ENCODE measurements around the gene ADAMTS14.
A peak's percentile ranks its signal among the peaks of the same experiment; 100 is the strongest.

Gene ADAMTS14

GRCh38 chr10:70740406-70741288 lies 68.3 kb downstream of the ADAMTS14 start:
- Mint-ChIP-seq H3K9me3 (no peaks in the 10 kb centered on the region), H3K36me3 (ENCODE audit: low read depth) (no peaks in the 10 kb centered on the region), H3K4me1 (ENCODE audit: low read depth) (peaks cover 9% of the 10 kb centered on the region), H3K27me3 (no peaks in the 10 kb centered on the region), H3K4me3 (no peak overlapping the region), H3K27ac (no peak overlapping the region)

GRCh38 chr10:70742537-70743429 lies 70.5 kb downstream of the ADAMTS14 start:
- Mint-ChIP-seq H3K36me3 (ENCODE audit: low read depth) (no peaks in the 10 kb centered on the region), H3K27me3 (no peaks in the 10 kb centered on the region), H3K27ac (peak overlapping the region; percentile 22), H3K9me3 (no peaks in the 10 kb centered on the region), H3K4me1 (ENCODE audit: low read depth) (peaks cover 9% of the 10 kb centered on the region), H3K4me3 (no peak overlapping the region)

- no peaks in the 10 kb centered on the region for H3K9me3 Mint-ChIP-seq
- H3K4me1 Mint-ChIP-seq (ENCODE audit: low read depth): peaks cover 9% of the 10 kb centered on the region
- H3K27ac Mint-ChIP-seq: no peak overlapping the region
- no peaks in the 10 kb centered on the region for H3K27me3 Mint-ChIP-seq
- H3K4me3 Mint-ChIP-seq: no peak overlapping the region
- H3K36me3 Mint-ChIP-seq (ENCODE audit: low read depth): no peaks in the 10 kb centered on the region
These were observed 71.1 kb downstream of the ADAMTS14 start for GRCh38 chr10:70743430-70743788.

GRCh38 chr10:70743879-70744278 lies 71.6 kb downstream of the ADAMTS14 start:
- Mint-ChIP-seq H3K4me1 (ENCODE audit: low read depth) (peaks cover 9% of the 10 kb centered on the region), H3K36me3 (ENCODE audit: low read depth) (no peaks in the 10 kb centered on the region), H3K27ac (no peak overlapping the region), H3K9me3 (no peaks in the 10 kb centered on the region), H3K4me3 (no peak overlapping the region), H3K27me3 (no peaks in the 10 kb centered on the region)

- Mint-ChIP-seq H3K27ac (no peak overlapping the region), H3K9me3 (no peaks in the 10 kb centered on the region), H3K4me3 (no peak overlapping the region), H3K27me3 (no peaks in the 10 kb centered on the region), H3K4me1 (ENCODE audit: low read depth) (peaks cover 9% of the 10 kb centered on the region), H3K36me3 (ENCODE audit: low read depth) (no peaks in the 10 kb centered on the region)
These were observed 72.4 kb downstream of the ADAMTS14 start for GRCh38 chr10:70744617-70745143.

- Mint-ChIP-seq H3K9me3 (no peaks in the 10 kb centered on the region), H3K4me1 (ENCODE audit: low read depth) (peaks cover 9% of the 10 kb centered on the region), H3K27ac (no peak overlapping the region), H3K4me3 (no peak overlapping the region), H3K36me3 (ENCODE audit: low read depth) (no peaks in the 10 kb centered on the region), H3K27me3 (no peaks in the 10 kb centered on the region)
These were observed 73.2 kb downstream of the ADAMTS14 start for GRCh38 chr10:70745555-70745954.

- Mint-ChIP-seq H3K27ac (no peak overlapping the region), H3K4me1 (ENCODE audit: low read depth) (peaks cover 8% of the 10 kb centered on the region), H3K4me3 (no peak overlapping the region), H3K27me3 (no peaks in the 10 kb centered on the region), H3K36me3 (ENCODE audit: low read depth) (no peaks in the 10 kb centered on the region), H3K9me3 (no peaks in the 10 kb centered on the region)
These were observed 75.1 kb downstream of the ADAMTS14 start for GRCh38 chr10:70747192-70747965.

GRCh38 chr10:70748305-70748704 lies 76.0 kb downstream of the ADAMTS14 start:
- no peaks in the 10 kb centered on the region for H3K4me1 Mint-ChIP-seq (ENCODE audit: low read depth)
- no peak overlapping the region for H3K4me3 Mint-ChIP-seq
- H3K9me3 Mint-ChIP-seq: no peaks in the 10 kb centered on the region
- H3K27ac Mint-ChIP-seq: no peak overlapping the region
- H3K36me3 Mint-ChIP-seq (ENCODE audit: low read depth): no peaks in the 10 kb centered on the region
- H3K27me3 Mint-ChIP-seq: no peaks in the 10 kb centered on the region

- H3K9me3 Mint-ChIP-seq: no peaks in the 10 kb centered on the region
- H3K27ac Mint-ChIP-seq: no peak overlapping the region
- H3K4me1 Mint-ChIP-seq (ENCODE audit: low read depth): no peaks in the 10 kb centered on the region
These were observed 76.7 kb downstream of the ADAMTS14 start for GRCh38 chr10:70748801-70749573.

GRCh38 chr10:70749756-70750155 lies 77.5 kb downstream of the ADAMTS14 start:
- H3K36me3 Mint-ChIP-seq (ENCODE audit: low read depth): no peaks in the 10 kb centered on the region
- H3K4me3 Mint-ChIP-seq: no peak overlapping the region
- no peaks in the 10 kb centered on the region for H3K27me3 Mint-ChIP-seq
- H3K27ac Mint-ChIP-seq: no peak overlapping the region
- no peaks in the 10 kb centered on the region for H3K4me1 Mint-ChIP-seq (ENCODE audit: low read depth)
- no peaks in the 10 kb centered on the region for H3K9me3 Mint-ChIP-seq

More at GRCh38 chr10:70748801-70749573, 76.7 kb downstream of the ADAMTS14 start:
- Mint-ChIP-seq H3K27me3 (no peaks in the 10 kb centered on the region), H3K4me3 (no peak overlapping the region), H3K36me3 (ENCODE audit: low read depth) (no peaks in the 10 kb centered on the region)

- no peaks in the 10 kb centered on the region for H3K9me3 Mint-ChIP-seq
- no peak overlapping the region for H3K27ac Mint-ChIP-seq
- no peak overlapping the region for H3K4me3 Mint-ChIP-seq
- no peaks in the 10 kb centered on the region for H3K4me1 Mint-ChIP-seq (ENCODE audit: low read depth)
- H3K27me3 Mint-ChIP-seq: no peaks in the 10 kb centered on the region
- no peaks in the 10 kb centered on the region for H3K36me3 Mint-ChIP-seq (ENCODE audit: low read depth)
These were observed 77.9 kb downstream of the ADAMTS14 start for GRCh38 chr10:70750156-70750703.

GRCh38 chr10:70751356-70751755 lies 79.0 kb downstream of the ADAMTS14 start:
- Mint-ChIP-seq H3K4me3 (no peak overlapping the region), H3K27me3 (no peaks in the 10 kb centered on the region), H3K36me3 (ENCODE audit: low read depth) (no peaks in the 10 kb centered on the region), H3K9me3 (no peaks in the 10 kb centered on the region), H3K27ac (no peak overlapping the region), H3K4me1 (ENCODE audit: low read depth) (no peaks in the 10 kb centered on the region)

GRCh38 chr10:70751991-70752390 lies 79.7 kb downstream of the ADAMTS14 start:
- no peaks in the 10 kb centered on the region for H3K27me3 Mint-ChIP-seq
- no peak overlapping the region for H3K27ac Mint-ChIP-seq
- no peaks in the 10 kb centered on the region for H3K4me1 Mint-ChIP-seq (ENCODE audit: low read depth)
- H3K4me3 Mint-ChIP-seq: no peak overlapping the region
- H3K9me3 Mint-ChIP-seq: no peaks in the 10 kb centered on the region
- H3K36me3 Mint-ChIP-seq (ENCODE audit: low read depth): no peaks in the 10 kb centered on the region

- Mint-ChIP-seq H3K4me3 (no peak overlapping the region), H3K27me3 (no peaks in the 10 kb centered on the region), H3K36me3 (ENCODE audit: low read depth) (no peaks in the 10 kb centered on the region), H3K27ac (no peak overlapping the region), H3K4me1 (ENCODE audit: low read depth) (no peaks in the 10 kb centered on the region), H3K9me3 (no peaks in the 10 kb centered on the region)
These were observed 80.3 kb downstream of the ADAMTS14 start for GRCh38 chr10:70752571-70752970.
